ENCODE measurements around the gene CALML5. TPM values are rescaled to one million over a fixed set of nuclear protein-coding genes. Genes with fewer than 3 reads are reported as not detected.

CALML5 gene
- polyA plus RNA-seq, 1 of the 3 experiments (the other 2 are of a cell fraction): not detected

DNA sequence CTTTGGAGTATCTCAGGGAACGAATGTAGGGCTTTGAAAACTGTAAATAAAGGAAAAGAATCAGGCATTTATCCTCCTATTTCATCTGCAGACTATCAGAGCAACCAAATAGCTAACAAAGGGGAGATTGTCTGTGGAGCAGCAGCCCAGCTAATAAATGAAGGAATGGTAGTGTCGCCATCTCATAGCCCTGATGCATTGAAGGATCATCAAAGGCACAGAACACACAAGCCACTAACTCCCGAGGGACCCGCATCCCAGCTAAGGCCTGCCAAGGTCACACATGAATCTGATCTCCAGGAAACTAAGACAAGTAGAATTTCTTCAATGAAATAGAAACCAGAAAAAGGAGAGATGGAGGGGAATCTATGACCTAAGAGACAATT lies 38.2 kb downstream of the CALML5 start:
- no peak overlapping the region for H2AFZ ChIP-seq (ENCODE audit: low read depth)
- H3K27ac ChIP-seq (ENCODE audit: low read depth in 2 of 2, low read length in 1 of 2): no peak overlapping the region
- H3K9me2 ChIP-seq: no peaks in the 10 kb centered on the region
- no peaks in the 10 kb centered on the region for H3K27me3 ChIP-seq (ENCODE audit: insufficient read depth)
- POLR2A ChIA-PET: no interaction called here
- H3K79me2 ChIP-seq (ENCODE audit: insufficient read depth): no peaks in the 10 kb centered on the region
- H3K36me3 ChIP-seq (replicated peaks in 1 of 2; ENCODE audit: control insufficient read depth in 1 of 2, insufficient read depth in 2 of 2, low read length in 1 of 2): peaks cover 12 to 15% of the 10 kb centered on the region in 2 experiments
- no peak overlapping the region for H3K9ac ChIP-seq
- no peak overlapping the region for H3K4me2 ChIP-seq
- TF ChIP-seq, protein P1, sequence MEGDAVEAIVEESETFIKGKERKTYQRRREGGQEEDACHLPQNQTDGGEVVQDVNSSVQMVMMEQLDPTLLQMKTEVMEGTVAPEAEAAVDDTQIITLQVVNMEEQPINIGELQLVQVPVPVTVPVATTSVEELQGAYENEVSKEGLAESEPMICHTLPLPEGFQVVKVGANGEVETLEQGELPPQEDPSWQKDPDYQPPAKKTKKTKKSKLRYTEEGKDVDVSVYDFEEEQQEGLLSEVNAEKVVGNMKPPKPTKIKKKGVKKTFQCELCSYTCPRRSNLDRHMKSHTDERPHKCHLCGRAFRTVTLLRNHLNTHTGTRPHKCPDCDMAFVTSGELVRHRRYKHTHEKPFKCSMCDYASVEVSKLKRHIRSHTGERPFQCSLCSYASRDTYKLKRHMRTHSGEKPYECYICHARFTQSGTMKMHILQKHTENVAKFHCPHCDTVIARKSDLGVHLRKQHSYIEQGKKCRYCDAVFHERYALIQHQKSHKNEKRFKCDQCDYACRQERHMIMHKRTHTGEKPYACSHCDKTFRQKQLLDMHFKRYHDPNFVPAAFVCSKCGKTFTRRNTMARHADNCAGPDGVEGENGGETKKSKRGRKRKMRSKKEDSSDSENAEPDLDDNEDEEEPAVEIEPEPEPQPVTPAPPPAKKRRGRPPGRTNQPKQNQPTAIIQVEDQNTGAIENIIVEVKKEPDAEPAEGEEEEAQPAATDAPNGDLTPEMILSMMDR (IDR thresholded peaks at IDR 0.05): no peak
- TF ChIP-seq RAD21 (IDR thresholded peaks at IDR 0.05; ENCODE audit: low read length): no peak
- no peak for TF ChIP-seq FOXJ3 (CRISPR knock-in tag; IDR thresholded peaks at IDR 0.05)
- no peak for TF ChIP-seq CHD2 (IDR thresholded peaks at IDR 0.05; ENCODE audit: low read length, partially characterized antibody)
- TF ChIP-seq TCF12 (IDR thresholded peaks at IDR 0.05): no peak
- no peak for TF ChIP-seq FOXM1 (IDR thresholded peaks at IDR 0.05; ENCODE audit: low read depth)
- no peak for TF ChIP-seq TAF1 (IDR thresholded peaks at IDR 0.05; ENCODE audit: borderline replicate concordance, low read depth, low read length)
- TF ChIP-seq GABPA (IDR thresholded peaks at IDR 0.05; ENCODE audit: low read depth): no peak
- TF ChIP-seq, protein P2, sequence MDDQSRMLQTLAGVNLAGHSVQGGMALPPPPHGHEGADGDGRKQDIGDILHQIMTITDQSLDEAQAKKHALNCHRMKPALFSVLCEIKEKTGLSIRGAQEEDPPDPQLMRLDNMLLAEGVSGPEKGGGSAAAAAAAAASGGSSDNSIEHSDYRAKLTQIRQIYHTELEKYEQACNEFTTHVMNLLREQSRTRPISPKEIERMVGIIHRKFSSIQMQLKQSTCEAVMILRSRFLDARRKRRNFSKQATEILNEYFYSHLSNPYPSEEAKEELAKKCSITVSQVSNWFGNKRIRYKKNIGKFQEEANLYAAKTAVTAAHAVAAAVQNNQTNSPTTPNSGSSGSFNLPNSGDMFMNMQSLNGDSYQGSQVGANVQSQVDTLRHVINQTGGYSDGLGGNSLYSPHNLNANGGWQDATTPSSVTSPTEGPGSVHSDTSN (IDR thresholded peaks at IDR 0.05): no peak
- no peak for TF ChIP-seq EZH2phosphoT487 (IDR thresholded peaks at IDR 0.05; ENCODE audit: borderline replicate concordance, low read depth)
- TF ChIP-seq TEAD4 (IDR thresholded peaks at IDR 0.05; ENCODE audit: borderline replicate concordance, insufficient read depth): no peak
- no peak for TF ChIP-seq MXI1 (IDR thresholded peaks at IDR 0.05; ENCODE audit: low read depth, low read length)
- no peak for TF ChIP-seq MEF2A (IDR thresholded peaks at IDR 0.05; ENCODE audit: borderline replicate concordance, low read depth)
- no peak for TF ChIP-seq ZBTB33 (IDR thresholded peaks at IDR 0.05; ENCODE audit: borderline replicate concordance, low read depth)
- no peak for TF ChIP-seq EP300 (IDR thresholded peaks at IDR 0.05; ENCODE audit: borderline replicate concordance in 1 of 2, low read depth in 1 of 2, low read length in 1 of 2)
- no peak overlapping the region for H3K4me3 ChIP-seq (ENCODE audit: low read depth in 2 of 2, low read length in 1 of 2)
- CTCF ChIA-PET: interaction anchor here (0.6 to 5.3 kb wide), 5 partner anchors 14 to 168 kb away, joined by 3 to 34 read pairs (median 10); no protein-coding TSS in a partner anchor
- no peaks in the 10 kb centered on the region for H4K20me1 ChIP-seq (ENCODE audit: insufficient read depth)
- peaks cover 0 to 2% of the 10 kb centered on the region in 2 experiments; a peak in 1 of 4 replicates for H3K4me1 ChIP-seq (ENCODE audit: control insufficient read depth in 1 of 2, insufficient read depth in 2 of 2, low read depth in 1 of 2, low read length in 1 of 2)
- H3K9me3 ChIP-seq: no peaks in the 10 kb centered on the region
- whole genome bisulfite sequencing (ENCODE audit: low lambda C conversion rate): 92% methylated on average over 4 of the region's 4 CpGs
- no peak for DNase-seq
- H3F3A ChIP-seq (replicated peaks; ENCODE audit: insufficient read depth): no peaks in the 10 kb centered on the region

Data from SK-N-SH (cell line).